Liver (tissue), 3 donors: ENCODE measurements around the gene CGNL1.

Source experiments
- CTCF ChIP-seq: fragments of 150-350 bp; IDR thresholded peaks from 2 replicates; pipeline ENCODE4 v1.5.1; 2017; ENCODE audit warnings: improper control_type of control experiment, low read depth, low read length; ENCODE audit not compliant: missing input control
- GABPA ChIP-seq, 2 donors: IDR thresholded peaks in 1 of 2; conservative IDR thresholded peaks in 1 of 2; 2 replicates each; pipeline ENCODE4 v1.6.1; 2016; ENCODE audit warnings: antibody characterized with exemption in 2 of 2, mild to moderate bottlenecking in 1 of 2, moderate library complexity in 1 of 2
- MAX ChIP-seq: IDR thresholded peaks from 2 replicates; pipeline ENCODE4 v1.6.1; 2016; ENCODE audit warnings: antibody characterized with exemption
- NR2F2 ChIP-seq: IDR thresholded peaks from 2 replicates; pipeline ENCODE4 v1.6.1; 2016; ENCODE audit warnings: antibody characterized with exemption
- RAD21 ChIP-seq, 2 donors: IDR thresholded peaks; 2 replicates each; pipeline ENCODE4 v1.6.1; 2016; ENCODE audit warnings: antibody characterized with exemption in 2 of 2, mild to moderate bottlenecking in 2 of 2
- RXRA ChIP-seq, 2 donors: IDR thresholded peaks; 2 replicates each; pipeline ENCODE4 v1.6.1; 2017 to 2018; ENCODE audit warnings: antibody characterized with exemption in 2 of 2, mild to moderate bottlenecking in 1 of 2
- SP1 ChIP-seq: IDR thresholded peaks from 2 replicates; pipeline ENCODE4 v1.6.1; 2018; ENCODE audit warnings: antibody characterized with exemption, mild to moderate bottlenecking
- TAF1 ChIP-seq: conservative IDR thresholded peaks from 2 replicates; pipeline ENCODE4 v1.6.1; 2016; ENCODE audit warnings: antibody characterized with exemption, mild to moderate bottlenecking
- TF ChIP-seq, protein P1 (sequence below): IDR thresholded peaks from 2 replicates; pipeline ENCODE4 v1.6.1; 2016; ENCODE audit warnings: antibody characterized with exemption, mild to moderate bottlenecking
- donor health status: healthy.
- donor health status: healthy.

GRCh38 chr15:57565311-57565710 is 189.0 kb downstream of the CGNL1 start:
- TF ChIP-seq CTCF (no peak), SP1 (no peak), TAF1 (no peak), RAD21 (IDR thresholded peaks at IDR 0.05) (no peak), NR2F2 (no peak), MAX (no peak), RXRA (IDR thresholded peaks at IDR 0.05) (no peak), GABPA (IDR thresholded peaks at IDR 0.05 in 1 of 2, conservative IDR thresholded peaks at IDR 0.05 in 1 of 2) (no peak)
- TF ChIP-seq, protein P1, sequence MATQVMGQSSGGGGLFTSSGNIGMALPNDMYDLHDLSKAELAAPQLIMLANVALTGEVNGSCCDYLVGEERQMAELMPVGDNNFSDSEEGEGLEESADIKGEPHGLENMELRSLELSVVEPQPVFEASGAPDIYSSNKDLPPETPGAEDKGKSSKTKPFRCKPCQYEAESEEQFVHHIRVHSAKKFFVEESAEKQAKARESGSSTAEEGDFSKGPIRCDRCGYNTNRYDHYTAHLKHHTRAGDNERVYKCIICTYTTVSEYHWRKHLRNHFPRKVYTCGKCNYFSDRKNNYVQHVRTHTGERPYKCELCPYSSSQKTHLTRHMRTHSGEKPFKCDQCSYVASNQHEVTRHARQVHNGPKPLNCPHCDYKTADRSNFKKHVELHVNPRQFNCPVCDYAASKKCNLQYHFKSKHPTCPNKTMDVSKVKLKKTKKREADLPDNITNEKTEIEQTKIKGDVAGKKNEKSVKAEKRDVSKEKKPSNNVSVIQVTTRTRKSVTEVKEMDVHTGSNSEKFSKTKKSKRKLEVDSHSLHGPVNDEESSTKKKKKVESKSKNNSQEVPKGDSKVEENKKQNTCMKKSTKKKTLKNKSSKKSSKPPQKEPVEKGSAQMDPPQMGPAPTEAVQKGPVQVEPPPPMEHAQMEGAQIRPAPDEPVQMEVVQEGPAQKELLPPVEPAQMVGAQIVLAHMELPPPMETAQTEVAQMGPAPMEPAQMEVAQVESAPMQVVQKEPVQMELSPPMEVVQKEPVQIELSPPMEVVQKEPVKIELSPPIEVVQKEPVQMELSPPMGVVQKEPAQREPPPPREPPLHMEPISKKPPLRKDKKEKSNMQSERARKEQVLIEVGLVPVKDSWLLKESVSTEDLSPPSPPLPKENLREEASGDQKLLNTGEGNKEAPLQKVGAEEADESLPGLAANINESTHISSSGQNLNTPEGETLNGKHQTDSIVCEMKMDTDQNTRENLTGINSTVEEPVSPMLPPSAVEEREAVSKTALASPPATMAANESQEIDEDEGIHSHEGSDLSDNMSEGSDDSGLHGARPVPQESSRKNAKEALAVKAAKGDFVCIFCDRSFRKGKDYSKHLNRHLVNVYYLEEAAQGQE, result no peak
